Measurements from ENCODE around the gene COL26A1. TPM values are rescaled to one million over a fixed set of nuclear protein-coding genes. Genes with fewer than 3 reads are reported as not detected.

The COL26A1 gene
- total RNA-seq, 4 donors from 2014 or later, result 0.06 TPM; not detected in 3

GRCh38 chr7:101595246-101595645, 232.6 kb downstream of the COL26A1 start:
- H3K4me3 ChIP-seq (ENCODE audit: low read depth, poor library complexity, severe bottlenecking), result no peak overlapping the region
- TF ChIP-seq POLR2A (IDR thresholded peaks at IDR 0.05) (no peak), CTCF (IDR thresholded peaks at IDR 0.05) (no peak)
- intact Hi-C loops (cut with DNase I; ENCODE audit: low total_unique reads), result no loop called here
- DNase-seq (ENCODE audit: low spot score in 2 of 2), result peak in 1 of 2 donors; percentile 54
- WGBS, 2 donors, result 100% methylated on average over 1 of the region's 1 CpG

GRCh38 chr7:101595766-101596537, 233.3 kb downstream of the COL26A1 start:
- intact Hi-C loops (cut with DNase I; ENCODE audit: low total_unique reads), result no loop called here

GRCh38 chr7:101596898-101597297, 234.2 kb downstream of the COL26A1 start:
- intact Hi-C loops (cut with DNase I; ENCODE audit: low total_unique reads), result no loop called here
- WGBS, 2 donors, result 79 to 81% methylated on average over 1 of the region's 1 CpG
- TF ChIP-seq CTCF (IDR thresholded peaks at IDR 0.05) (no peak), POLR2A (IDR thresholded peaks at IDR 0.05) (no peak)
- no peak for DNase-seq (ENCODE audit: low spot score in 2 of 2)
- H3K4me3 ChIP-seq (ENCODE audit: low read depth, poor library complexity, severe bottlenecking), result no peak overlapping the region

More at GRCh38 chr7:101595766-101596537, 233.3 kb downstream of the COL26A1 start:
- DNase-seq (ENCODE audit: low spot score in 2 of 2), result no peak
- 77 to 90% methylated on average over 4 of the region's 4 CpGs for WGBS, 2 donors
- no peak overlapping the region for H3K4me3 ChIP-seq (ENCODE audit: low read depth, poor library complexity, severe bottlenecking)
- TF ChIP-seq CTCF (IDR thresholded peaks at IDR 0.05), result no peak
- no peak for TF ChIP-seq POLR2A (IDR thresholded peaks at IDR 0.05)

GRCh38 chr7:101597941-101598340, 235.3 kb downstream of the COL26A1 start:
- H3K4me3 ChIP-seq (ENCODE audit: low read depth, poor library complexity, severe bottlenecking), result no peak overlapping the region
- DNase-seq (ENCODE audit: low spot score in 2 of 2), result no peak
- no peak for TF ChIP-seq CTCF (IDR thresholded peaks at IDR 0.05)
- TF ChIP-seq POLR2A (IDR thresholded peaks at IDR 0.05), result no peak
- intact Hi-C loops (cut with DNase I; ENCODE audit: low total_unique reads), result no loop called here
- 66 to 76% methylated on average over 4 to 6 of the region's 6 CpGs for WGBS, 2 donors

- TF ChIP-seq POLR2A (IDR thresholded peaks at IDR 0.05) (no peak), CTCF (IDR thresholded peaks at IDR 0.05) (no peak)
- intact Hi-C loops (cut with DNase I; ENCODE audit: low total_unique reads), result no loop called here
- 83 to 85% methylated on average over 14 to 18 of the region's 18 CpGs for WGBS, 2 donors
- no peak overlapping the region for H3K4me3 ChIP-seq (ENCODE audit: low read depth, poor library complexity, severe bottlenecking)
- DNase-seq (ENCODE audit: low spot score in 2 of 2), result peak in 1 of 2 donors; percentile 23
Measured at GRCh38 chr7:101598422-101598985, 235.8 kb downstream of the COL26A1 start.

Measured in lower leg skin (tissue), 4 donors.